ENCODE results near the gene LCN6.

LCN6 gene

GRCh38 chr9:136741883-136742571 lies 6.3 kb downstream of the LCN6 start:
- no peak for DNase-seq

- no peak for DNase-seq
These were observed 7.1 kb downstream of the LCN6 start for GRCh38 chr9:136740971-136741882.

- no peak for DNase-seq
These were observed 7.8 kb downstream of the LCN6 start for GRCh38 chr9:136740491-136740890.

GRCh38 chr9:136740069-136740468 lies 8.3 kb downstream of the LCN6 start:
- no peak for DNase-seq

GRCh38 chr9:136739509-136739908 lies 8.8 kb downstream of the LCN6 start:
- DNase-seq: no peak

- no peak for DNase-seq
These were observed 9.4 kb downstream of the LCN6 start for GRCh38 chr9:136738960-136739359.

- no peak for DNase-seq
These were observed 12.4 kb downstream of the LCN6 start for GRCh38 chr9:136735812-136736480.

- DNase-seq: no peak
These were observed 13.4 kb downstream of the LCN6 start for GRCh38 chr9:136734837-136735496.

GRCh38 chr9:136733611-136734010 lies 14.7 kb downstream of the LCN6 start:
- DNase-seq: no peak

- DNase-seq: no peak
These were observed 15.7 kb downstream of the LCN6 start for GRCh38 chr9:136732444-136733178.

GRCh38 chr9:136729926-136730325 lies 18.4 kb downstream of the LCN6 start:
- no peak for DNase-seq

GRCh38 chr9:136729144-136729543 lies 19.2 kb downstream of the LCN6 start:
- no peak for DNase-seq

- DNase-seq: no peak
These were observed 19.7 kb downstream of the LCN6 start for GRCh38 chr9:136728548-136729123.

GRCh38 chr9:136728080-136728547 lies 20.2 kb downstream of the LCN6 start:
- DNase-seq: peak; percentile 82

GRCh38 chr9:136726631-136727191 lies 21.6 kb downstream of the LCN6 start:
- DNase-seq: no peak

GRCh38 chr9:136726118-136726517 lies 22.2 kb downstream of the LCN6 start:
- no peak for DNase-seq

- no peak for DNase-seq
These were observed 22.7 kb downstream of the LCN6 start for GRCh38 chr9:136725612-136726011.

GRCh38 chr9:136724772-136725171 lies 23.6 kb downstream of the LCN6 start:
- DNase-seq: no peak

- no peak for DNase-seq
These were observed 24.3 kb downstream of the LCN6 start for GRCh38 chr9:136723989-136724388.

GRCh38 chr9:136723362-136723976 lies 24.9 kb downstream of the LCN6 start:
- no peak for DNase-seq

- DNase-seq: no peak
These were observed 25.4 kb downstream of the LCN6 start for GRCh38 chr9:136722969-136723356.

All from NCI-H345 (cell line).